Fibroblast of lung (primary cell): ENCODE results near the gene MYL10.

Experiments used
- EZH2 ChIP-seq: IDR thresholded peaks from 2 replicates; pipeline ENCODE4 v1.5.1; 2012; ENCODE audit warnings: low read length, control low read depth, mild to moderate bottlenecking; ENCODE audit errors: missing control alignments
- TF ChIP-seq, protein P1 (sequence below), 2 donors: IDR thresholded peaks in 1 of 2; conservative IDR thresholded peaks in 1 of 2; 1 replicate in 1 of 2; 2 replicates in 1 of 2; pipeline ENCODE4 v1.5.1; 2011 to 2012; ENCODE audit warnings: low read length in 2 of 2, control low read depth in 1 of 2, inconsistent platforms in 1 of 2, low read depth in 1 of 2, mild to moderate bottlenecking in 1 of 2

DNA sequence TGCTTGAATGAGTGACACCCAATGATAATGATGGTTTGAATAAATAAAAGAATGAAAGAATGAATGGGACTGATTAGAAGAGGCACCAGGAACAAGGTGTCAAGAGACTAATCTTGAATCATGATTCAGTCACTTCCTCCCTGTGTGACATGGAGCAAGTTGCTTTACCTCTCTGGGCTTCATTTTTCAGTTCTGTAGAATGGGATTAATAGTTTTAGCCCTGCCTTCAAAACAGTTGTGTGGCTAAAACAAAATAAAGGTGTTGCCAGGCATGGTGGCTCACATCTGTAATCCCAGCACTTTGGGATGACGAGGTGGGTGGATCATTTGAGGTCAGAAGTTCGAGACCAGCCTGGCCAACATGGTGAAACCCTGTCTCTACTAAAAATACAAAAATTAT is 37.6 kb downstream of the MYL10 start:
- TF ChIP-seq, protein P1, sequence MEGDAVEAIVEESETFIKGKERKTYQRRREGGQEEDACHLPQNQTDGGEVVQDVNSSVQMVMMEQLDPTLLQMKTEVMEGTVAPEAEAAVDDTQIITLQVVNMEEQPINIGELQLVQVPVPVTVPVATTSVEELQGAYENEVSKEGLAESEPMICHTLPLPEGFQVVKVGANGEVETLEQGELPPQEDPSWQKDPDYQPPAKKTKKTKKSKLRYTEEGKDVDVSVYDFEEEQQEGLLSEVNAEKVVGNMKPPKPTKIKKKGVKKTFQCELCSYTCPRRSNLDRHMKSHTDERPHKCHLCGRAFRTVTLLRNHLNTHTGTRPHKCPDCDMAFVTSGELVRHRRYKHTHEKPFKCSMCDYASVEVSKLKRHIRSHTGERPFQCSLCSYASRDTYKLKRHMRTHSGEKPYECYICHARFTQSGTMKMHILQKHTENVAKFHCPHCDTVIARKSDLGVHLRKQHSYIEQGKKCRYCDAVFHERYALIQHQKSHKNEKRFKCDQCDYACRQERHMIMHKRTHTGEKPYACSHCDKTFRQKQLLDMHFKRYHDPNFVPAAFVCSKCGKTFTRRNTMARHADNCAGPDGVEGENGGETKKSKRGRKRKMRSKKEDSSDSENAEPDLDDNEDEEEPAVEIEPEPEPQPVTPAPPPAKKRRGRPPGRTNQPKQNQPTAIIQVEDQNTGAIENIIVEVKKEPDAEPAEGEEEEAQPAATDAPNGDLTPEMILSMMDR (conservative IDR thresholded peaks at IDR 0.05 in 1 of 2, IDR thresholded peaks at IDR 0.05 in 1 of 2; ENCODE audit: low read depth in 1 of 2, low read length in 2 of 2): no peak
- TF ChIP-seq EZH2: no peak
